Measurements from ENCODE around the gene LILRA1.

- TF ChIP-seq CTCF (IDR thresholded peaks at IDR 0.05) (no peak), POLR2A (IDR thresholded peaks at IDR 0.05) (no peak)
These were observed 41.2 kb upstream of the LILRA1 start for GRCh38 chr19:54551950-54552912.
